Measurements from ENCODE around the gene PGRMC2.

Gene PGRMC2

GRCh38 chr4:128323401-128323800 is 35.8 kb upstream of the PGRMC2 start:
- TF ChIP-seq CTCF (conservative IDR thresholded peaks at IDR 0.05) = no peak
- no peak overlapping the region for H3K27ac ChIP-seq

- no peak for TF ChIP-seq CTCF (conservative IDR thresholded peaks at IDR 0.05)
- H3K27ac ChIP-seq = no peak overlapping the region
These were observed 35.4 kb upstream of the PGRMC2 start for GRCh38 chr4:128322986-128323385.

- H3K27ac ChIP-seq = no peak overlapping the region
- TF ChIP-seq CTCF (conservative IDR thresholded peaks at IDR 0.05) = no peak
These were observed 34.7 kb upstream of the PGRMC2 start for GRCh38 chr4:128322311-128322710.

- TF ChIP-seq CTCF (conservative IDR thresholded peaks at IDR 0.05) = no peak
- no peak overlapping the region for H3K27ac ChIP-seq
These were observed 33.0 kb upstream of the PGRMC2 start for GRCh38 chr4:128320656-128321055.

GRCh38 chr4:128315756-128316520 is 28.3 kb upstream of the PGRMC2 start:
- no peak overlapping the region for H3K27ac ChIP-seq
- TF ChIP-seq CTCF (conservative IDR thresholded peaks at IDR 0.05) = no peak

- peak overlapping the region; percentile 82 for H3K27ac ChIP-seq
- TF ChIP-seq CTCF (conservative IDR thresholded peaks at IDR 0.05) = no peak
These were observed 24.2 kb upstream of the PGRMC2 start for GRCh38 chr4:128311659-128312403.

- peak overlapping the region; percentile 82 for H3K27ac ChIP-seq
- TF ChIP-seq CTCF (conservative IDR thresholded peaks at IDR 0.05) = no peak
These were observed 22.7 kb upstream of the PGRMC2 start for GRCh38 chr4:128310266-128310697.

Measured in VCaP (cell line).